ENCODE measurements around the gene SNRPA.
A peak's percentile ranks its signal among the peaks of the same experiment; 100 is the strongest.
"Not testable (repeated sequence)": the region's sequence is repeated elsewhere in the genome, so short reads cannot be mapped to it uniquely, and the experiment has no call there.

Gene SNRPA

GRCh38 chr19:40768869-40769268 is 17.9 kb downstream of the SNRPA start:
- Histone ChIP-seq H3K4me3 (ENCODE audit: low read depth in 1 of 2, low read length in 2 of 2) (no peak overlapping the region), H3K27me3 (ENCODE audit: low read depth, low read length) (no peaks in the 10 kb centered on the region), H3K36me3 (ENCODE audit: control insufficient read depth in 1 of 2, insufficient read depth in 2 of 2, low read length in 2 of 2) (peaks cover 21 to 24% of the 10 kb centered on the region in 2 donors), H3K4me1 (ENCODE audit: control insufficient read depth in 1 of 2, insufficient read depth in 2 of 2, low read length in 2 of 2) (no peaks in the 10 kb centered on the region), H3K27ac (ENCODE audit: low read length) (no peak overlapping the region), H3K9me3 (ENCODE audit: control insufficient read depth in 1 of 2, low read length in 2 of 2) (peaks cover 0 to 3% of the 10 kb centered on the region in 2 donors)

GRCh38 chr19:40771101-40771862 is 20.3 kb downstream of the SNRPA start:
- not testable (repeated sequence) for H3K4me3 ChIP-seq (ENCODE audit: low read depth in 1 of 2, low read length in 2 of 2); H3K9me3 ChIP-seq (ENCODE audit: control insufficient read depth in 1 of 2, low read length in 2 of 2); H3K27ac ChIP-seq (ENCODE audit: low read length); H3K4me1 ChIP-seq (ENCODE audit: control insufficient read depth in 1 of 2, insufficient read depth in 2 of 2, low read length in 2 of 2); H3K36me3 ChIP-seq (ENCODE audit: control insufficient read depth in 1 of 2, insufficient read depth in 2 of 2, low read length in 2 of 2); H3K27me3 ChIP-seq (ENCODE audit: low read depth, low read length)

DNA sequence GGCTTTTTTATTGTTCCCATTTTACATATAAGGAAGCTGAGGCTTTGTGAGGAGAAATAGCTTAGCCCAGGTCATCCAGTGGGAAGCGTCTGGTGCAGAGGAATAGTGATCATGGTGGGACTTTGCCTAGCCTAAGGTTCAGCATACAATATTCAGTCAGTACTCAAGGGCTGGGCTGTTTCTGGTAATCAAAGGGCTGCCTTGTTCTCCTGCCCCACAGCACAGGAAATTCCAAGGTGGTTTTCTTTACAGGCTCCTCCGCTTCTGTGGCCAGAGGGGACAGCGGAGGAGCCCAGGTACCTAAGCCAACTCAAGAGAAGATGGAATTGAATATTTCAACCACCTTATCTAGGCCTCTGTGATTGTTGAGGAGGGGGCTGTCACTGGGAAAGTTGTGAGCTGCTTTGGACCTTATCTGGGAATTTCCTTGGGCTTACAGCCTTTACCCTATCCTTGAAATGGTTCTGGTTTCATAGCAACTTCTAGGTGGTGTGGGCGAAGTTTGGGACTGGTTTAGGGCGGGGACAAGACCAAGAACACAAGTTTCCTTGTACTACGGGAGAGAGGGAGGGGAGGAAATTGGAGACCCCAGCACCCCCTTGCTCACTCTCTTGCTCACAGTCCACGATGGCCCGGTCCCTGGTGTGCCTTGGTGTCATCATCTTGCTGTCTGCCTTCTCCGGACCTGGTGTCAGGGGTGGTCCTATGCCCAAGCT is 24.1 kb downstream of the SNRPA start, which contains the start of gene MIA:
Gene MIA (plus strand): TSS at position 606 of the 716 bp plus-strand sequence. CDS start 22 bp downstream, at position 628.
- H3K36me3 ChIP-seq (ENCODE audit: control insufficient read depth in 1 of 2, insufficient read depth in 2 of 2, low read length in 2 of 2) = peaks cover 0 to 3% of the 10 kb centered on the region in 2 donors
- H3K9me3 ChIP-seq (ENCODE audit: control insufficient read depth in 1 of 2, low read length in 2 of 2) = peaks cover 0 to 3% of the 10 kb centered on the region in 2 donors
- H3K27me3 ChIP-seq (ENCODE audit: low read depth, low read length) = no peaks in the 10 kb centered on the region
- peaks cover 9 to 14% of the 10 kb centered on the region in 2 donors for H3K4me1 ChIP-seq (ENCODE audit: control insufficient read depth in 1 of 2, insufficient read depth in 2 of 2, low read length in 2 of 2)
- no peak within 1 kb of the TSS for H3K27ac ChIP-seq (ENCODE audit: low read length)
- H3K4me3 ChIP-seq (ENCODE audit: low read depth in 1 of 2, low read length in 2 of 2) = peak within 1 kb of the TSS in 1 of 2 donors; percentile 12

GRCh38 chr19:40775632-40776022 is 24.6 kb downstream of the SNRPA start:
- no peaks in the 10 kb centered on the region for H3K27me3 ChIP-seq (ENCODE audit: low read depth, low read length)
- H3K9me3 ChIP-seq (ENCODE audit: control insufficient read depth in 1 of 2, low read length in 2 of 2) = peaks cover 0 to 3% of the 10 kb centered on the region in 2 donors
- peak overlapping the region in 1 of 2 donors; percentile 12 for H3K4me3 ChIP-seq (ENCODE audit: low read depth in 1 of 2, low read length in 2 of 2)
- H3K27ac ChIP-seq (ENCODE audit: low read length) = no peak overlapping the region
- peaks cover 0 to 3% of the 10 kb centered on the region in 2 donors for H3K36me3 ChIP-seq (ENCODE audit: control insufficient read depth in 1 of 2, insufficient read depth in 2 of 2, low read length in 2 of 2)
- peaks cover 9 to 14% of the 10 kb centered on the region in 2 donors for H3K4me1 ChIP-seq (ENCODE audit: control insufficient read depth in 1 of 2, insufficient read depth in 2 of 2, low read length in 2 of 2)

DNA sequence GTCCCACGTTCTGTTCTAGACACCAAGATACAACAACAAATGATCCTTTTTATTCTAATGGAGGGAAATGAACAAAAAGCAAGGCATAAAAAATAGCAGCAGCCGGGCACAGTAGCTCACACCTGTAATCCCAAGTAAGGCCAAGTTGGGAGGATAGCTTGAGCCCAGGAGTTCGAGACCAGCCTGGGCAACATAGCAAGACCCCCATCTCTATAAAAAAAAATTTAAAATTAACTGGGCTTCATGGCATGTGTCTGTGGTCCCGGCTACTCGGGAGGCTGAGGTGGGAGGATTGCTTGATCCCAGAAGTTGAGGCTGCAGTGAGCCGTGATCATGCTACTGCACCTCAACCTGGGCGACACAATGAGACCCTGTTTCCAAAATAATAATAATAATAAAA is 25.4 kb downstream of the SNRPA start:
- no peaks in the 10 kb centered on the region for H3K27me3 ChIP-seq (ENCODE audit: low read depth, low read length)
- H3K9me3 ChIP-seq (ENCODE audit: control insufficient read depth in 1 of 2, low read length in 2 of 2) = no peaks in the 10 kb centered on the region
- no peak overlapping the region for H3K4me3 ChIP-seq (ENCODE audit: low read depth in 1 of 2, low read length in 2 of 2)
- H3K36me3 ChIP-seq (ENCODE audit: control insufficient read depth in 1 of 2, insufficient read depth in 2 of 2, low read length in 2 of 2) = peaks cover 0 to 3% of the 10 kb centered on the region in 2 donors
- peaks cover 9 to 14% of the 10 kb centered on the region in 2 donors for H3K4me1 ChIP-seq (ENCODE audit: control insufficient read depth in 1 of 2, insufficient read depth in 2 of 2, low read length in 2 of 2)
- H3K27ac ChIP-seq (ENCODE audit: low read length) = peak overlapping the region; percentile 99

- Histone ChIP-seq H3K36me3 (ENCODE audit: control insufficient read depth in 1 of 2, insufficient read depth in 2 of 2, low read length in 2 of 2) (peaks cover 0 to 3% of the 10 kb centered on the region in 2 donors), H3K4me1 (ENCODE audit: control insufficient read depth in 1 of 2, insufficient read depth in 2 of 2, low read length in 2 of 2) (peaks cover 9 to 14% of the 10 kb centered on the region in 2 donors), H3K27ac (ENCODE audit: low read length) (peak overlapping the region; percentile 99), H3K4me3 (ENCODE audit: low read depth in 1 of 2, low read length in 2 of 2) (peak overlapping the region; percentile 62 to 95), H3K9me3 (ENCODE audit: control insufficient read depth in 1 of 2, low read length in 2 of 2) (no peaks in the 10 kb centered on the region), H3K27me3 (ENCODE audit: low read depth, low read length) (no peaks in the 10 kb centered on the region)
Measured at GRCh38 chr19:40776932-40777644, 26.1 kb downstream of the SNRPA start.

DNA sequence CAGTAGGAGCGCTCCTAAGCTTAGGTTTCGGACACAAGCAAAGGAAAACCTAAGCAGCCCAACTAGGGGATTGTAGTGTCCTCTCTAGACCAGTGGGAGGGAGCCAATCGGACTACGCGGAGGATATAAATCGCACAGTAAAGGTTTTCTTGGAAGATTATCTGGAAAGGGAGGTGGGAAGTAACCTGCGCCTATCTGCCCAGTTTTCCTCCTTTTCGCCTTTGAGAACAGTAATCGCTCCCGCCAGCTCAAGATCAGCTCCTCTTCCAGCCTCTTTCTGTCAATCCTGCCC is 26.6 kb downstream of the SNRPA start:
- H3K9me3 ChIP-seq (ENCODE audit: control insufficient read depth in 1 of 2, low read length in 2 of 2) = no peaks in the 10 kb centered on the region
- peaks cover 0 to 3% of the 10 kb centered on the region in 2 donors for H3K36me3 ChIP-seq (ENCODE audit: control insufficient read depth in 1 of 2, insufficient read depth in 2 of 2, low read length in 2 of 2)
- peak overlapping the region; percentile 99 for H3K27ac ChIP-seq (ENCODE audit: low read length)
- H3K4me3 ChIP-seq (ENCODE audit: low read depth in 1 of 2, low read length in 2 of 2) = peak overlapping the region; percentile 62 to 95
- H3K4me1 ChIP-seq (ENCODE audit: control insufficient read depth in 1 of 2, insufficient read depth in 2 of 2, low read length in 2 of 2) = peaks cover 9 to 14% of the 10 kb centered on the region in 2 donors
- H3K27me3 ChIP-seq (ENCODE audit: low read depth, low read length) = no peaks in the 10 kb centered on the region

DNA sequence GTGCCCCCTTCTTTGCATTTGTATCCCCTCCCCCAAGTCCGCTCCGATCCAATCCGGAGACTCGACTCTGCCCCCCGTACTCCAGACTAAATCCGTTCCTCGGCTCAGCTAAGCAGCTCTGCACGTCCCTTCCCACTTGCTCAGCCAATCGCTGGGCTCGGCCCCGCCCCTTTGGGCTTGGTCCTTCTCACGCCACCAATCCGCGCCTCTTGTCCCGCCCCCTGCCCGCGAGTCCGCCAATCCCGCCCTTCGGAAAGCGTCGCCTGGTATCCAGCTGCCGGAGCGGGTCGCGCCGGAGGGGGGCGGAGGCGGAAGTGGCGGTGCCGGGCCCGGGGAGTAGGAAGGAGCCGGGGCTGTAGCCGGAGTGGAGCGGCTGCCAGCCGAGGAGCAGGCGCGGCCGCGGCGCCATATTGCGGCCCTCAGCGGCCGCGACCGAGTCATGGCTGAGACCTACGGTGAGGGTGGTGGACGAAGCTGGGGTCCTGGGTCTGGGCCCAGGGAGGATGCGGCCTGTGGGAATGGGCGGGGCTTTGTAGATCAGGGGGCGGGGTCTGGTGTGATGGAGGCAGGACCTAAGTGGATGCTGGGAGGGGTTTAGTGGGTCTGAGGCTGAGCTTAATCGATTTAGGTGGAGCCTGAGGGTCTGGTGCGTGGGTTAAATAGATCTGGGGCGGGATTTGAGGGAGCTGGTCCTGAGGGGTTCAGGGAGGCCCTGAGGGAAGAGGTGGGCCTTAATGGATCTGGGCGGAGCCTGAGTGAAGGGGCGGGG is 27.1 kb downstream of the SNRPA start, which contains the start of gene RAB4B:
Gene RAB4B (plus strand): TSS at position 311 of the 769 bp plus-strand sequence. CDS start 129 bp downstream, at position 440.
- peaks cover 9 to 14% of the 10 kb centered on the region in 2 donors for H3K4me1 ChIP-seq (ENCODE audit: control insufficient read depth in 1 of 2, insufficient read depth in 2 of 2, low read length in 2 of 2)
- H3K27ac ChIP-seq (ENCODE audit: low read length) = peak within 1 kb of the TSS; percentile 99
- H3K36me3 ChIP-seq (ENCODE audit: control insufficient read depth in 1 of 2, insufficient read depth in 2 of 2, low read length in 2 of 2) = peaks cover 0 to 3% of the 10 kb centered on the region in 2 donors
- no peaks in the 10 kb centered on the region for H3K9me3 ChIP-seq (ENCODE audit: control insufficient read depth in 1 of 2, low read length in 2 of 2)
- no peaks in the 10 kb centered on the region for H3K27me3 ChIP-seq (ENCODE audit: low read depth, low read length)
- H3K4me3 ChIP-seq (ENCODE audit: low read depth in 1 of 2, low read length in 2 of 2) = peak within 1 kb of the TSS; percentile 62 to 95

- Histone ChIP-seq H3K36me3 (ENCODE audit: control insufficient read depth in 1 of 2, insufficient read depth in 2 of 2, low read length in 2 of 2) (peaks cover 0 to 3% of the 10 kb centered on the region in 2 donors), H3K4me1 (ENCODE audit: control insufficient read depth in 1 of 2, insufficient read depth in 2 of 2, low read length in 2 of 2) (peaks cover 9 to 14% of the 10 kb centered on the region in 2 donors), H3K27me3 (ENCODE audit: low read depth, low read length) (no peaks in the 10 kb centered on the region), H3K9me3 (ENCODE audit: control insufficient read depth in 1 of 2, low read length in 2 of 2) (no peaks in the 10 kb centered on the region), H3K27ac (ENCODE audit: low read length) (peak overlapping the region; percentile 99), H3K4me3 (ENCODE audit: low read depth in 1 of 2, low read length in 2 of 2) (peak overlapping the region; percentile 62 to 95)
Measured at GRCh38 chr19:40778706-40779284, 27.8 kb downstream of the SNRPA start.

- Histone ChIP-seq H3K36me3 (ENCODE audit: control insufficient read depth in 1 of 2, insufficient read depth in 2 of 2, low read length in 2 of 2) (peaks cover 0 to 3% of the 10 kb centered on the region in 2 donors), H3K4me3 (ENCODE audit: low read depth in 1 of 2, low read length in 2 of 2) (no peak overlapping the region), H3K27me3 (ENCODE audit: low read depth, low read length) (no peaks in the 10 kb centered on the region), H3K9me3 (ENCODE audit: control insufficient read depth in 1 of 2, low read length in 2 of 2) (no peaks in the 10 kb centered on the region), H3K4me1 (ENCODE audit: control insufficient read depth in 1 of 2, insufficient read depth in 2 of 2, low read length in 2 of 2) (peaks cover 9 to 14% of the 10 kb centered on the region in 2 donors), H3K27ac (ENCODE audit: low read length) (no peak overlapping the region)
Measured at GRCh38 chr19:40780582-40780981, 29.6 kb downstream of the SNRPA start.

All from muscle layer of duodenum (tissue), 2 donors.